NCI-H2107 treated with DMSO at 0.1 percent for 48 hours (cell line): ENCODE results near the gene ACAP2.
"Not testable (repeated sequence)": the region's sequence is repeated elsewhere in the genome, so short reads cannot be mapped to it uniquely, and the experiment has no call there.

Experiments used
- DNase-seq: peaks from one replicate; lab custom pipeline; 2025; ENCODE audit not compliant: unreplicated experiment; lab: John Stamatoyannopoulos, UW

Gene ACAP2

DNA sequence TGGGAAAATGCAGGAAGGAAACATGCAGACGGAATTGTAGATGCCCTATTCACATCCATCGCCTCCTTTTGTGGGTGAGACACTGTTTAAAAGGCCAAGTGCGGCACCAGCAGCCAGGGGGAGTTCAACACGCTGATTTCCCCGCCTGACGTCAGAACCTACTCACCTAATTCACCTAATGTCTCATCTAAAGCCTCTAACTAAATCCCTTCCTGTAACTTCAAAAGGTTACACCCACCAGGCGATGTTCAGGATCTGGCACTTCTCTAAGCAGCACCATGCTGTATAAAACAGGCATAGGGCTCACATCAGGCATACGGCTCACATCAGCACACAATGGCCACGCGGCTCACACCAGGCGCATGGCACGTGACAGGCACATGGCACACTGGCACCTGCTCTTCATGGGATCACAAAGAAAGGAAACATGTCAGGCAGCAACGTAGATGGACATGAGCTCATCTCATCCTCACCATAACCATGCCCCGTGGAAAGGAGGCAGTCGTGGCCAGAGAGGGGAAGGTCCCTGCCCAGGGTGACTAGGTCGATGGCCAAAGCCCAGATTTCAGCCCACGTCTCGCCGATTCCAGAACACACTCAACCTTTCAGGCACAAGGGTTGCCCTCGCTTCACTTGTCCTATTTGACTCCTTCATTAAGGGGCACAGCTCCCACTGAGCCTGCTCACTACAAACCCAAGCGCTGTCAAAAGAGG is 193.6 kb downstream of the ACAP2 start:
- no peak for DNase-seq

- no peak for DNase-seq
These were observed 194.5 kb downstream of the ACAP2 start for GRCh38 chr3:195248281-195248680.

GRCh38 chr3:195247863-195248189 is 195.0 kb downstream of the ACAP2 start:
- no peak for DNase-seq

DNA sequence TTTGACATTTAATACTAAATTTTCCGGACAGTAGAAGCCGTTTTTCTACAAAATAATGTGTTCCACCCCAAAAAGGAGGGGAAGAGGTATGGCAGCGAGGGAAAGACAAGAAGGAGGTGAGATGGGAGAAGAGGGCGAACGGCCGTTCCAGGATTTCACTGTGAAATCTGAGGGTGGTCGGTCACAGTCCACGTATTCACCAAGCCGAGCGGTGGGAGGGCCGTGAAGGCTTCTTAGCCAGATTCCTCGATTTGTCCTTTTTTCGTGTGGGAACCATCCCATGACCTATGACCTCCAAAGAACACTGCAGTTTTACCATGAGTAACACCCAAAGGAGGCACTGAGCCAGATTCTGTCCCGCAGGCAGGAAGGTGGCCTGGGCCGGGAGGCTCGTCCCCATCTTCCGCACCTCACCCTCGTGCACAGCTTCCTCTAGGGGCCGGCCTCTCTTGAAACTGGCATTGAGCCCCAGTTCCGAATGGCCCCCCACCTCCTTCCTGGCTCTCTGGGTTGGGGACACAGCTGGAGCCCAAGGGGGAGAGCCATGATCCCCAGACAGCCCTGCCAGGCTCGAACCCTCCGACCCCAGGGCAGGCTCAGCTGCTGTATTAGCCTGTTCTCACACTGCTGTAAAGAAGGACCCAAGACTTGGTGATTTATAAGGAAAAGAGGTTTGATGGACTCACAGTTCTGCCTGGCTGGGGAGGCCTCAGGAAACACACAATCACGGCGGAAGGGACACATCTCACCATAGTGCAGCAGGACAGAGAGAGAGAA is 195.5 kb downstream of the ACAP2 start:
- DNase-seq: no peak

DNA sequence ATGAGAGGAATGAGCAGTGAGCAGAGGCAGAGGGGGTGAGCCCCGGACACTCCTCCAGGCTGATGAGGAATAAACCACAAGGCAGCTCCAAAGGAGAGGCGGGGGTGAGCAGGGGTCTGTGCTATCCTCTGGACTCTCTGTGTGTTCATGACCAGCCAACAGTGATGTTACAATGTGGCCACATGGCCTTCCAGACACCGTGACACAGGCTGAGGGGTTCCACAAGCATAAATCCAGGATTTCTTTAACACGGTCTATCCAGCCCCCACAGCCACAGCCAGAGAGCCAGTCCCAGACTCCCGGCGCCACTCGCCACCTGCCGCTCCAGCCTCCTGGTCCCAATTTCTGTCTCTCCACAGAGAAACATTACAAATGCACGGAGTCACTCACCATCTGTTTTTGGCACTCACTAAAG is 196.2 kb downstream of the ACAP2 start:
- no peak for DNase-seq

GRCh38 chr3:195245531-195245951 is 197.3 kb downstream of the ACAP2 start:
- DNase-seq: no peak

DNA sequence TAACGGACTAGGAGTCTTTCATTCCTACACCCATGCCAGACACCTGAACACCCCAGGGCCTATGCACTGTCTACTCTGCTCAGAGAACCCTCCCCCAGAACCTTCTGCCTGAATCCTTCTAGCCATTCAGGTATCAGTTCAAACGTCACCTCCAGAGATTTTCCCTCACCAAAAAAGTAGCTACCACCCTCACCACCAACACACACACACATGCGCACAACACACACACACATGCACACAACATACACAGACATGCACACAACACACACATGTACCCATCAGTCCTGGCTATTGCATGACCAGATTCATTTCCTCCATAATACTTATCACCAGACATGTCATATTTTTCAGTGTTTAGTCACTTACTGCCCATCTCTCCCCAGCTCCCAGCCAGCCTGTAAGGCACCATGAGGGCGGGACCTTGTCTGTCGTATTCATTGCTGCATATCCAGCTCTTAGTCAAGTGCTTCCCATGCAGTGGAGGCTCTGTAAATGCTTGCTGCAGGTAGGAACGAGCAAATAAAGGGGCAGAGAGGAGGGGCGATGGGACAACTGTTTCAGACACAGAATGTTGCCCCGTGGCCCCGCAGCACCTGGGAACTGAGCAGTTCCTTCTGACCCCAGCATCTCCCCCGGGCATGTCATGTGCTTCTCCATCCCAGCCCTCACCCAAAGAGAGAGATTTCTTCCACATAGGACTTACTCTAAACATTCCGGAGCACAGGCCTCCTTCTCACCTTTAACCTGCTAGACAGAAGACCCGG is 201.0 kb downstream of the ACAP2 start:
- no peak for DNase-seq

- DNase-seq: no peak
These were observed 201.9 kb downstream of the ACAP2 start for GRCh38 chr3:195240939-195241338.

DNA sequence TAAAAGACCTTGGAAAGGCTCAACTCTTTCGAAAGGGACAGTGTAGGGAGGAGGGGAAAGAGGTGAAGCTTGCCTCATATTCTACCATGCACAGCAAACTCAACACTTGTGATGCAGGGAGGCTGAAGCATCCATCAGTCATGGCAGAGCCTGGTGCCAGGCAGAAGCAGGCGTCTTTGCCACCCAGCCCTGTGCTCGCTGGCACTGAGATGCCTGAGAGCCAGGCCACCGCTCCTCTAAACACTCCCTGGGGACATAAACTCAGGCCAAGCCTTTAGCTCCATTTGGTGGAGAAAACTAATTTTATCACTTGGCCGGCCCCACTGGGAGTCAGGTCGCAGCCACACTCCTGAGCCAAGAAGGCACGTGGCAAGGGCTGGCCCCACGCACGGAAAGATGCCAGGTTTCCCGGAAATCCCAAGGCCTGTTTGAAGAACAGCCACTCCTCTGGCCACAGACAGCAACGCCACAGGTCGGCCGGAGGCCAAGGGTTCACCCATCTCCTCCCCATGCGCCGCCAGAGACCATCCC is 202.6 kb downstream of the ACAP2 start:
- DNase-seq: no peak

DNA sequence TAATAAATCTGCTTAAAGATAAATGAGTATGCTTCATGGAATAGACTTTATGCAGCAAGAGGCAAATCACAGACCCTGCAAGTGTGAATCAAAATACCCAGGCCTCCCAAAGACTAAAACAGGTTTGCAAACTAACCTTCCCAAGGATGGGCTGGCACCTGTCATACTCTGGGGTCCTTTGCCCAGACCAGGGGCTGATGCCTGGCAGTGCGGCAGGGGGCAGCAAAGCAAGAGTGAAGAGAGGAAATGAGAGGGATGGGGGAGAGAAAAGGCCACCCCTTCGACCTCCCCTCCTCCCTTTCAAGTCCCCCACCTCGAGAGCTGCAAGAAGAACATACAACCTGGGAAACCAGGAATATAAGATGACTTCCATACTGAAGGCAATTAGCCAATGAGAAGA is 203.7 kb downstream of the ACAP2 start:
- DNase-seq: no peak

- DNase-seq: peak; percentile 25
These were observed 204.2 kb downstream of the ACAP2 start for GRCh38 chr3:195238586-195239118.

- DNase-seq: no peak
These were observed 204.7 kb downstream of the ACAP2 start for GRCh38 chr3:195238081-195238571.

DNA sequence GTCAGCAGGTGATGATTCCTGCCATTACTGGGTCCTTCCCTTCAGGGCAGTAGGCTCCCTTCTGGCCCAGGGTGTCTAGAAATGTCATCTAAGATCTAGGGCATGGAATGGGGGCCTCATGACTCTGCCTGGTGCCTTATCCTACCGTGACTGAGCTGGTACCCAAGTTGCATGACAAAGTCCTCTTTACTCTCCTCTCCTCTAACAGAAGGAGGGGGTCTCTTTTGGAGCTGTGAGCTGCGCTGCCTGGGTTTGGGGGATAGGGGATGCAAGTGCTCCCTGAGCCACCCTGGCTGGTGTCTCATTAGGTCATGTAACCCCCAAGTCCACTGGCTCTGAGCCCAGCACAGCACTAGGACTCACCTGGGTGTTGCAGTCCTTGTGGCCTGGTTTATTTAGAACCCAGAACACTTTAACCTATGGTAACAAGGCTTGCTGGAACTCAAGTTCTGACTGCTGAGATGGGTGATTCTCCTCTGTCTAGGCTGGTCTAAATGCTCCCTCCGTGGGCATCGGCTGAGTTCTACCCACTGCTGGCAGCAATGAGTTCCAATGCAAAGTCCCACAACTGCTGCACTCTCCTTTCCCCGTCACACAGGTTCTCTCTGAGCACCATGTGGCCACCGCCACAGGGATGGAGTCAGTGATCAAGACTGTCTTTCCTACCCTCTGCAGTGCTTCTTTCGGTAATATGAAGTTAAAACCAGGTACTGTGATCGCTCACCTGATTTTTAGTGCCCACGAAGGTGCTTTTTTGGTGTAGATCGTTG is 205.8 kb downstream of the ACAP2 start:
- DNase-seq: no peak

- no peak for DNase-seq
These were observed 206.6 kb downstream of the ACAP2 start for GRCh38 chr3:195236076-195236798.

GRCh38 chr3:195230244-195230643 is 212.6 kb downstream of the ACAP2 start:
- no peak for DNase-seq

- DNase-seq: not testable (repeated sequence)
These were observed 213.9 kb downstream of the ACAP2 start for GRCh38 chr3:195228886-195229285.

DNA sequence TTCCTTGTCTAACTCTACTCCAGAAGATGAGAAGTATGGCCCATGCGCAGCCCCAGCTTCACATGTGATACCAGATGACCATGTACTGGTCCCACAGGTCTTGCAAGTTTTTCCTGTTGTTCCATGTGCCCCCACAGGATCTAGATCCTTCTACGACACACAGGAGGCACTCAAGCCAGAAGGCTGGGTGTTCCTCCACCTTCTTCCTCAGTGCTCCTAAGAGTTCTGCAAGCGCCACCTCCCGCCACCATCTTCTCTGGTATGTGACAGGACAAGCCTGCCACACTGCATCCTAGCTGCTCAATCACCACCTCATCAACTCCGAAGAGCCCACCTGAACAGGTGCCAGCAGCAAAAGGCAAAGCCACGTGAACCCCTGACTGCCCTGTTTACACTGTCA is 214.9 kb downstream of the ACAP2 start:
- no peak for DNase-seq

GRCh38 chr3:195226900-195227447 is 215.8 kb downstream of the ACAP2 start:
- DNase-seq: no peak

- DNase-seq: no peak
These were observed 216.4 kb downstream of the ACAP2 start for GRCh38 chr3:195226445-195226844.
